Testis (tissue), 2 donors: ENCODE data around the gene CDIPT.

ENCODE experiments used
- POLR2A ChIP-seq: fragments of 450-650 bp; IDR thresholded peaks from one replicate; pipeline ENCODE4 v1.6.1; 2017; ENCODE audit warnings: antibody characterized with exemption, mild to moderate bottlenecking, moderate library complexity
- TF ChIP-seq, protein P1 (sequence below), 3 experiments: fragments of 450-650 bp in 2 of 3; fragments of 200-600 bp in 1 of 3; sonication (generic) in 1 of 3; IDR thresholded peaks; one replicate each; pipeline ENCODE4 v1.5.1; 2016 to 2019; ENCODE audit warnings: antibody characterized with exemption in 3 of 3, mild to moderate bottlenecking in 2 of 3, moderate library complexity in 1 of 3

DNA sequence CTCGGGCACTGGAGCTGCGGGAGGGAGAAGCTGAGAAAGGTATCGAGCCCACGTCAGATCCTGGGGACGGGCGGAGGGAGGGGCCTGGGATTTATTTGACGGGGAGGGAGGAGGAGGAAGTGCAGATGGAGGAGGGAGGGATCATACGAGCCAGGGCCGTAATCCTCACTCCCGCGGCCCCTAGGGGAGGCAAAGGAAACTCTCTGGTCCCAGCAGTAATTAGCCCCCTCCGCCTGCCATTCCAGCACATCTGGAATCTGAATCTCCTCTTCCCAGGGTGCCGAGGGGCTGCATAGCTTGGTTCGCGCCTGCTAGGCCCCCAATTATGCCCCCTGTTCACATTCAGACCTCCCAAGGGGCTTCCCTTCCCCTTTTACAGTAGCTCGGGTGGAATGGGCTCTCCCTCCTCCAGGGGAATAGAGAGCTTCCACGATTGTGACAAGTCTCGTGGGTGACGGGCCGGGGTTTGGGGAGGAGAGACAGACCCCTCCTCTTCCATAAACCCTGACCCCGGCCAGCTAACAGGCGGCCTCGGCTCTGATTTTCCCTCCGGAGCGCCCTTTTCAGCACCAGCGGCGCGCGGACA, 36.6 kb upstream of the CDIPT start, which contains the start of gene SEZ6L2:
- TF ChIP-seq POLR2A = no peak
- TF ChIP-seq, protein P1, sequence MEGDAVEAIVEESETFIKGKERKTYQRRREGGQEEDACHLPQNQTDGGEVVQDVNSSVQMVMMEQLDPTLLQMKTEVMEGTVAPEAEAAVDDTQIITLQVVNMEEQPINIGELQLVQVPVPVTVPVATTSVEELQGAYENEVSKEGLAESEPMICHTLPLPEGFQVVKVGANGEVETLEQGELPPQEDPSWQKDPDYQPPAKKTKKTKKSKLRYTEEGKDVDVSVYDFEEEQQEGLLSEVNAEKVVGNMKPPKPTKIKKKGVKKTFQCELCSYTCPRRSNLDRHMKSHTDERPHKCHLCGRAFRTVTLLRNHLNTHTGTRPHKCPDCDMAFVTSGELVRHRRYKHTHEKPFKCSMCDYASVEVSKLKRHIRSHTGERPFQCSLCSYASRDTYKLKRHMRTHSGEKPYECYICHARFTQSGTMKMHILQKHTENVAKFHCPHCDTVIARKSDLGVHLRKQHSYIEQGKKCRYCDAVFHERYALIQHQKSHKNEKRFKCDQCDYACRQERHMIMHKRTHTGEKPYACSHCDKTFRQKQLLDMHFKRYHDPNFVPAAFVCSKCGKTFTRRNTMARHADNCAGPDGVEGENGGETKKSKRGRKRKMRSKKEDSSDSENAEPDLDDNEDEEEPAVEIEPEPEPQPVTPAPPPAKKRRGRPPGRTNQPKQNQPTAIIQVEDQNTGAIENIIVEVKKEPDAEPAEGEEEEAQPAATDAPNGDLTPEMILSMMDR (IDR thresholded peaks at IDR 0.05) = no peak
